Muscle layer of colon (tissue), 2 donors: ENCODE results near the gene PRRC1.

ENCODE experiments used
- H3K27ac ChIP-seq: one replicate; pipeline ENCODE4 v1.7.0; 2013; ENCODE audit warnings: low read depth, mild to moderate bottlenecking, low read length, moderate library complexity
- H3K27me3 ChIP-seq, 2 donors: one replicate each; pipeline ENCODE4 v1.7.0; 2013; ENCODE audit warnings: low read length in 2 of 2, mild to moderate bottlenecking in 2 of 2; ENCODE audit not compliant: insufficient read depth in 2 of 2, control insufficient read depth in 1 of 2
- H3K36me3 ChIP-seq: one replicate; pipeline ENCODE4 v1.7.0; 2013; ENCODE audit warnings: mild to moderate bottlenecking, low read length; ENCODE audit not compliant: insufficient read depth
- H3K4me1 ChIP-seq: one replicate; pipeline ENCODE4 v1.7.0; 2013; ENCODE audit warnings: mild to moderate bottlenecking, low read length; ENCODE audit not compliant: insufficient read depth
- H3K4me3 ChIP-seq, 2 donors: one replicate each; pipeline ENCODE4 v1.7.0; 2013; ENCODE audit warnings: low read length in 2 of 2, low read depth in 1 of 2, mild to moderate bottlenecking in 1 of 2, moderate library complexity in 1 of 2
- H3K9ac ChIP-seq: one replicate; pipeline ENCODE4 v1.7.0; 2013; ENCODE audit warnings: low read length
- H3K9me3 ChIP-seq: one replicate; pipeline ENCODE4 v1.7.0; 2013; ENCODE audit warnings: mild to moderate bottlenecking, low read length
- donor health status: abdominal sarcoma.
- donor health status: Adenocarcinoma of cecum.

PRRC1 gene

GRCh38 chr5:127601111-127601510, 83.7 kb downstream of the PRRC1 start:
- Histone ChIP-seq H3K36me3 (no peaks in the 10 kb centered on the region), H3K4me3 (no peak overlapping the region), H3K9me3 (no peaks in the 10 kb centered on the region), H3K4me1 (peaks cover 18% of the 10 kb centered on the region), H3K27me3 (no peaks in the 10 kb centered on the region), H3K27ac (peak overlapping the region; percentile 19), H3K9ac (no peak overlapping the region)

- Histone ChIP-seq H3K9ac (no peak overlapping the region), H3K27me3 (no peaks in the 10 kb centered on the region), H3K36me3 (no peaks in the 10 kb centered on the region), H3K27ac (no peak overlapping the region), H3K9me3 (no peaks in the 10 kb centered on the region), H3K4me1 (peaks cover 18% of the 10 kb centered on the region), H3K4me3 (no peak overlapping the region)
These were observed 84.2 kb downstream of the PRRC1 start for GRCh38 chr5:127601601-127602000.

GRCh38 chr5:127602481-127602880, 85.0 kb downstream of the PRRC1 start:
- Histone ChIP-seq H3K27ac (no peak overlapping the region), H3K9ac (no peak overlapping the region), H3K27me3 (no peaks in the 10 kb centered on the region), H3K4me1 (peaks cover 18% of the 10 kb centered on the region), H3K36me3 (no peaks in the 10 kb centered on the region), H3K4me3 (no peak overlapping the region), H3K9me3 (no peaks in the 10 kb centered on the region)

- no peak overlapping the region for H3K27ac ChIP-seq
- H3K27me3 ChIP-seq, result no peaks in the 10 kb centered on the region
- no peaks in the 10 kb centered on the region for H3K36me3 ChIP-seq
- peaks cover 18% of the 10 kb centered on the region for H3K4me1 ChIP-seq
- H3K9ac ChIP-seq, result no peak overlapping the region
- no peak overlapping the region for H3K4me3 ChIP-seq
- H3K9me3 ChIP-seq, result no peaks in the 10 kb centered on the region
These were observed 85.7 kb downstream of the PRRC1 start for GRCh38 chr5:127602896-127603844.
